Measurements from ENCODE around the gene POT1.

Gene POT1

DNA sequence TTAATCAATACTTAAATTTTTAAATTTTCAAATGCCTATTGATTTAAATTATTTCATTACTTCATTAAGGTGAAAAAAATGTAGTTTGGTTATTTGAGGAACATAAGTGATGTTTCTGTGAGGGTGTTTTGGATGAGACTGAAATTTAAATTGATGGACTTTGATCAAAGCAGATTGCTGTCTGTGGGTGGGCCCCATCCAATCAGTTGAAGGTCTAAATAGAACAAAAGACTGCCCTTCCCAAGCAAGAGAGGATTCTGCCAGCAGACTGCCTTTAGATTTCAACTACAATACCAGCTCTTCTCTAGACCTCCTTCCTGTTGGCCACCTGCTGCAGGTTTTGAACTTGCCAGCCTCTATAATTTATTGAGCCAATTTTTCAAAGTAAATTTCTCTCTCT lies 149.6 kb downstream of the POT1 start:
- Mint-ChIP-seq H3K4me1 (no peaks in the 10 kb centered on the region), H3K4me3 (no peak overlapping the region), H3K27ac (no peak overlapping the region), H3K27me3 (no peaks in the 10 kb centered on the region), H3K9me3 (no peaks in the 10 kb centered on the region), H3K36me3 (no peaks in the 10 kb centered on the region)
- no peak for DNase-seq
- CTCF ChIA-PET = no interaction called here

- CTCF ChIA-PET = no interaction called here
- no peaks in the 10 kb centered on the region for H3K4me1 Mint-ChIP-seq
- no peak for DNase-seq
- no peak overlapping the region for H3K4me3 Mint-ChIP-seq
- no peaks in the 10 kb centered on the region for H3K9me3 Mint-ChIP-seq
- H3K27me3 Mint-ChIP-seq = no peaks in the 10 kb centered on the region
- no peaks in the 10 kb centered on the region for H3K36me3 Mint-ChIP-seq
- H3K27ac Mint-ChIP-seq = no peak overlapping the region
Observed at GRCh38 chr7:124779620-124780019, 150.0 kb downstream of the POT1 start.

- Mint-ChIP-seq H3K4me1 (no peaks in the 10 kb centered on the region), H3K27me3 (no peaks in the 10 kb centered on the region), H3K27ac (no peak overlapping the region), H3K9me3 (no peaks in the 10 kb centered on the region), H3K4me3 (no peak overlapping the region), H3K36me3 (no peaks in the 10 kb centered on the region)
- no peak for DNase-seq
- CTCF ChIA-PET = no interaction called here
Observed at GRCh38 chr7:124779194-124779593, 150.4 kb downstream of the POT1 start.

DNA sequence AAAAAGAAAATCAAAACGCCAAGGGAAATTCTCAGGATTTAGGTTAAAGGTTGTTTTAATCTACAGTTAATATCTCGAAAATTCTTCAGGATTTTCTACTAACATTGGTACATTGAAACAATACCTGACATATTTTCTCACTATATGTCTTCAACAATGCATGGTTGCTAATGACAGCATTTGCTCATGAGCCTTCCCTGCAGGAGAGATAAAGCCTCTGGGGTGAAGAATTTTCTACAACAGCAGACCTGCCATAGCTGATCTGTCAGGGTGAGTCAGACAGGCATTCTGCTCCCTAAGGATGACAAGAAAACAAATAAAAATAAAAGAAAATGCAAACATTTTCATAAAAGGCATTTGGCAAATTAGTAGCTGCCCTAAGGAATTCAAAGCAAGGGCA lies 152.4 kb downstream of the POT1 start:
- CTCF ChIA-PET = no interaction called here
- no peak overlapping the region for H3K27ac Mint-ChIP-seq
- peaks cover 3% of the 10 kb centered on the region for H3K27me3 Mint-ChIP-seq

DNA sequence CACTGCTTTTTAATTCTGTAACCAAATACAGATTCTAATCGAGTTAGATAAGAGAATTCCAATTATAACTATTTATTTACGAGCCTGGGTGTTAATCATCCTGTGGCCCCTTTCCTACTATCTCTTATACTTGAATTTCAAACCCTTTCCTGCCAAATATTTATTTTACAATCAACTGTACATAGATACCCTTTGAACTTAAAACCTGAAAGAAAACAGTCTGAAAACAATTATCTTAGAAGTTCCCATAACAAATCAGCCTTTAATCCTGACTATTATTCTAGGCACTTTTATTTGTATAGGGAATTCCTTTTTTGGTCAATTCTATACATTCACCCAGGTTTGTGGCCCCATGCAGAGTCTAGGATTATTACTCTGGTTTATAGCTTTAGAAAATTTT lies 153.5 kb downstream of the POT1 start:
- Mint-ChIP-seq H3K27ac (no peak overlapping the region), H3K4me3 (no peak overlapping the region), H3K36me3 (no peaks in the 10 kb centered on the region), H3K4me1 (no peaks in the 10 kb centered on the region), H3K9me3 (no peaks in the 10 kb centered on the region), H3K27me3 (peaks cover 7% of the 10 kb centered on the region)
- CTCF ChIA-PET = no interaction called here
- no peak for DNase-seq

More for the DNA sequence above, 152.4 kb downstream of the POT1 start:
- H3K9me3 Mint-ChIP-seq = no peaks in the 10 kb centered on the region
- H3K4me1 Mint-ChIP-seq = no peaks in the 10 kb centered on the region
- H3K36me3 Mint-ChIP-seq = no peaks in the 10 kb centered on the region
- no peak for DNase-seq
- H3K4me3 Mint-ChIP-seq = no peak overlapping the region

- no peaks in the 10 kb centered on the region for H3K9me3 Mint-ChIP-seq
- DNase-seq = no peak
- no peaks in the 10 kb centered on the region for H3K36me3 Mint-ChIP-seq
- H3K27me3 Mint-ChIP-seq = peaks cover 7% of the 10 kb centered on the region
- CTCF ChIA-PET = no interaction called here
- H3K4me1 Mint-ChIP-seq = no peaks in the 10 kb centered on the region
- no peak overlapping the region for H3K4me3 Mint-ChIP-seq
- H3K27ac Mint-ChIP-seq = no peak overlapping the region
Observed at GRCh38 chr7:124775422-124775821, 154.2 kb downstream of the POT1 start.

DNA sequence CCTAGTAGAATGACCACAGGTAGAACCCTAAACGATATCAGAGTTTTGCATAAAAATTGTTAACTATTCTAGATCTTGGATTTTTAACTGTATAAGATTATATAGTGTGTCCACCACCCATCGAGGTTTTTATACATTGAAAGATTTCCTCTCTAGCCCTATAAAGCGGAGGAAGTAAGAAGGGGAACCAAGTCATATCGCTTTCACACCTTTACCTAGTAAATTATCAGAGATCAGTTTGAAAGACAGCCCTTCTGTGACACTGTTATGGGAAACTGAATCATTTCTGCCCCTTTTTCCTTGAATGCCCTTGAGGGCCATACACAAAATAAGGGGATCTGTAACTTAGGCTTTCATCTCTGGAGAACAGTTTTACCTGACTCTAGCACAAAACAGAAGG lies 155.7 kb downstream of the POT1 start:
- H3K4me3 Mint-ChIP-seq = no peak overlapping the region
- DNase-seq = no peak
- H3K36me3 Mint-ChIP-seq = no peaks in the 10 kb centered on the region
- no peak overlapping the region for H3K27ac Mint-ChIP-seq
- no peaks in the 10 kb centered on the region for H3K9me3 Mint-ChIP-seq
- no peaks in the 10 kb centered on the region for H3K4me1 Mint-ChIP-seq
- CTCF ChIA-PET = no interaction called here
- peaks cover 7% of the 10 kb centered on the region for H3K27me3 Mint-ChIP-seq

DNA sequence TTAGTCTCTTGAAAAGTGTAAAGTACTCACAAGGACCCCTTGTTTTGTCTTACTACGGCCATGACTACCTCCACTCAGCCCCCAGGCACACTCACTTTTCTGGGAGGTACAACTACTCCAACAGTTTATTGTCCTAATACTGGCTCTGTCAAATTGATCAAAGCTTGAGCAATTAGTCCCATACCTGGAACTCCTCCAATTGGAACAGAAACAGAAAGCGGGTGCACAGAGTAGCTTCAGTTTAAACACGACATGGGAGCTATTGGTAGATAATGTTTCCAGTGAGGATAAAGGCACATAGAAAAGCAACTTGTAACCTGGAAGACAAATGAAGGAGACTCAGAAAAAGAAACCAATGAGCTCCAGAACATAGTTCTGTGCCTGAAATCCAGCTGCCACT lies 156.3 kb downstream of the POT1 start:
- no peaks in the 10 kb centered on the region for H3K9me3 Mint-ChIP-seq
- no peak overlapping the region for H3K4me3 Mint-ChIP-seq
- H3K36me3 Mint-ChIP-seq = no peaks in the 10 kb centered on the region
- no peak overlapping the region for H3K27ac Mint-ChIP-seq
- peaks cover 7% of the 10 kb centered on the region for H3K27me3 Mint-ChIP-seq
- DNase-seq = no peak
- CTCF ChIA-PET = no interaction called here
- no peaks in the 10 kb centered on the region for H3K4me1 Mint-ChIP-seq

All from activated naive CD4-positive, alpha-beta T cell treated with anti-CD3 and anti-CD28 coated beads, Interleukin-2, amount 10 ng/mL, durations not matched to agents 7 days and 5 days (primary cell).